B cell (primary cell): ENCODE measurements around the gene PLK3. TPM values are rescaled to one million over a fixed set of nuclear protein-coding genes. Genes with fewer than 3 reads are reported as not detected.

Source experiments
- ATAC-seq: fragments of 200-7000 bp; cut with Tn5 transposase; one replicate; pipeline ENCODE4 v1.10.0; 2021; ENCODE audit warnings: low read depth, mild to moderate bottlenecking, moderate number of reproducible peaks, moderate library complexity
- CTCF ChIA-PET: fragments of 350-600 bp; sonication (Branson Sonifier 250); formaldehyde crosslinking; loops from one replicate; lab custom pipeline; 2021; ENCODE audit warnings: antibody characterized with exemption, inconsistent platforms; lab: Charles Lee
- POLR2A ChIA-PET: fragments of 350-600 bp; sonication (Branson Sonifier 250); formaldehyde crosslinking; loops from one replicate; lab custom pipeline; 2021; ENCODE audit warnings: antibody characterized with exemption; lab: Charles Lee
- DNase-seq: peaks from one replicate; pipeline ENCODE4 v3.0.0; 2013
- H2AFZ ChIP-seq: 2 replicates; pipeline ENCODE4 v1.6.1; 2012; ENCODE audit warnings: mild to moderate bottlenecking, low read depth, low read length; ENCODE audit not compliant: insufficient read depth, poor library complexity, severe bottlenecking
- H3K27ac ChIP-seq, 2 donors: 1 replicate in 1 of 2; 2 replicates in 1 of 2; pipeline ENCODE4 v1.5.1; 2012 to 2013; ENCODE audit warnings: low read length in 2 of 2, mild to moderate bottlenecking in 2 of 2, moderate library complexity in 1 of 2
- H3K27me3 ChIP-seq, 4 experiments: fragments of 200-600 bp in 1 of 4; sonication (generic) in 1 of 4; replicated peaks in 1 of 4; 1 replicate in 2 of 4; 2 replicates in 2 of 4; pipeline versions ENCODE4 v1.6.1 to v1.7.0; 2013 to 2016; ENCODE audit warnings: low read length in 3 of 4, mild to moderate bottlenecking in 2 of 4, mixed read lengths in 1 of 4, moderate library complexity in 1 of 4; ENCODE audit not compliant: insufficient read depth in 4 of 4, control insufficient read depth in 3 of 4; ENCODE audit errors: control extremely low read depth in 1 of 4
- H3K36me3 ChIP-seq, 2 experiments: replicated peaks in 1 of 2; 1 replicate in 1 of 2; 2 replicates in 1 of 2; pipeline versions ENCODE4 v1.6.1 to v1.7.1; 2013; ENCODE audit warnings: low read length in 1 of 2; ENCODE audit not compliant: insufficient read depth in 2 of 2, control insufficient read depth in 1 of 2; ENCODE audit errors: control extremely low read depth in 1 of 2, extremely low read depth in 1 of 2
- H3K4me1 ChIP-seq, 2 donors: fragments of 200-600 bp in 1 of 2; sonication (generic) in 1 of 2; 1 replicate in 1 of 2; 2 replicates in 1 of 2; pipeline versions ENCODE4 v1.5.1 to v1.6.1; 2013 to 2017; ENCODE audit warnings: low read length in 2 of 2; ENCODE audit not compliant: control insufficient read depth in 2 of 2, insufficient read depth in 2 of 2
- H3K4me2 ChIP-seq: replicated peaks from 2 replicates; pipeline ENCODE3; 2012; ENCODE audit warnings: mild to moderate bottlenecking, low read depth, low read length; ENCODE audit not compliant: poor library complexity, severe bottlenecking
- H3K4me3 ChIP-seq, 5 experiments: fragments of 200-600 bp in 1 of 5; sonication (generic) in 1 of 5; 1 replicate in 3 of 5; 2 replicates in 2 of 5; pipeline versions ENCODE4 v1.5.1 to v1.7.0; 2011 to 2016; ENCODE audit warnings: low read length in 4 of 5, mild to moderate bottlenecking in 4 of 5, low read depth in 2 of 5, control low read depth in 1 of 5, moderate library complexity in 1 of 5; ENCODE audit not compliant: insufficient read depth in 1 of 5; ENCODE audit errors: control extremely low read depth in 1 of 5, extremely low read depth in 1 of 5
- H3K79me2 ChIP-seq: fragments of 200-600 bp; sonication (generic); one replicate; pipeline ENCODE4 v1.6.0; 2016; ENCODE audit warnings: low read length; ENCODE audit not compliant: control insufficient read depth, insufficient read depth
- H3K9ac ChIP-seq: fragments of 200-600 bp; sonication (generic); 2 replicates; pipeline ENCODE4 v1.6.1; 2017; ENCODE audit warnings: mild to moderate bottlenecking, low read length, moderate library complexity
- H3K9me3 ChIP-seq, 3 donors: one replicate each; pipeline versions ENCODE4 v1.6.1 to v1.7.1; 2013; ENCODE audit warnings: low read length in 2 of 3; ENCODE audit not compliant: control insufficient read depth in 2 of 3, insufficient read depth in 1 of 3; ENCODE audit errors: control extremely low read depth in 1 of 3
- H4K20me1 ChIP-seq: 2 replicates; pipeline ENCODE4 v1.6.0; 2012; ENCODE audit warnings: mild to moderate bottlenecking, low read length; ENCODE audit not compliant: insufficient read depth, control insufficient read depth, poor library complexity, severe bottlenecking
- H3K27ac Mint-ChIP-seq: one replicate; pipeline ENCODE4 v1.8.0; 2021; ENCODE audit warnings: mixed read lengths
- H3K27me3 Mint-ChIP-seq: one replicate; pipeline ENCODE4 v1.8.0; 2021; ENCODE audit warnings: mixed read lengths
- H3K4me1 Mint-ChIP-seq: one replicate; pipeline ENCODE4 v1.8.0; 2021; ENCODE audit warnings: mixed read lengths
- H3K4me3 Mint-ChIP-seq: one replicate; pipeline ENCODE4 v1.8.0; 2021; ENCODE audit warnings: mixed read lengths
- H3K9me3 Mint-ChIP-seq: one replicate; pipeline ENCODE4 v1.8.0; 2022; ENCODE audit warnings: mixed read lengths; ENCODE audit not compliant: insufficient read depth
- CTCF ChIP-seq: fragments of 200-600 bp; IDR thresholded peaks from one replicate; pipeline ENCODE4 v1.8.0; 2022; ENCODE audit warnings: antibody characterized with exemption, mild to moderate bottlenecking
- EZH2 ChIP-seq: IDR thresholded peaks from 2 replicates; pipeline ENCODE4 v1.6.1; 2012; ENCODE audit warnings: borderline replicate concordance, low read depth, mild to moderate bottlenecking, moderate library complexity, low read length; ENCODE audit not compliant: insufficient read depth, poor library complexity, severe bottlenecking
- WGBS: methylation state at CpG from one replicate; pipeline ENCODE4 v1.1.5; 2013; ENCODE audit warnings: missing lambda C conversion rate; ENCODE audit not compliant: insufficient coverage; 5-methylcytosine and 5-hydroxymethylcytosine counted together
- intact Hi-C: fragments of 100-400 bp; cut with micrococcal nuclease; formaldehyde crosslinking; loops from one replicate; pipeline ENCODE4 v1.10.0; 2022
- polyA plus RNA-seq: library from polyadenylated mRNA; depleted of rRNA; stranded (reverse); fragments of >200 nt; gene quantifications from 2 replicates; pipeline ENCODE4 v1.2.3, GENCODE V29; 2012
- total RNA-seq, 2 donors: library from RNA; stranded (reverse); fragments of 120-200 nt in 1 of 2; gene quantifications; 1 replicate in 1 of 2; 2 replicates in 1 of 2; pipeline versions ENCODE4 v1.2.3 to v1.2.4, GENCODE V29; 2013 to 2022

Gene PLK3
- total and polyA plus RNA-seq, 2 donors (not counting 1 experiment from before 2014, with no cell fraction given) = 35.9 to 93.5 TPM

- H3K27me3 Mint-ChIP-seq = no peaks in the 10 kb centered on the region
- TF ChIP-seq CTCF (no peak), EZH2 (no peak)
- H3K4me2 ChIP-seq = no peak overlapping the region
- peaks cover 3% of the 10 kb centered on the region in 2 donors for H3K4me1 ChIP-seq
- H2AFZ ChIP-seq = no peak overlapping the region
- ATAC-seq = no peak
- H3K4me3 Mint-ChIP-seq = no peak overlapping the region
- H3K27ac ChIP-seq = no peak overlapping the region
- H3K9me3 Mint-ChIP-seq = no peaks in the 10 kb centered on the region
- no peaks in the 10 kb centered on the region for H3K79me2 ChIP-seq
- H3K27ac Mint-ChIP-seq = no peak overlapping the region
- H3K9ac ChIP-seq = no peak overlapping the region
- H3K4me3 ChIP-seq = no peak overlapping the region
- H3K9me3 ChIP-seq = no peaks in the 10 kb centered on the region
- intact Hi-C loops = no loop called here
- ChIA-PET POLR2A (no interaction called here), CTCF (no interaction called here)
- no peak for DNase-seq
- WGBS = 100% methylated on average over 1 of the region's 2 CpGs
- no peaks in the 10 kb centered on the region for H4K20me1 ChIP-seq
- H3K4me1 Mint-ChIP-seq = peaks cover 7% of the 10 kb centered on the region
- H3K27me3 ChIP-seq = no peaks in the 10 kb centered on the region
- H3K36me3 ChIP-seq = peaks cover 0 to 8% of the 10 kb centered on the region in 2 experiments
These were observed 49.5 kb downstream of the PLK3 start for GRCh38 chr1:44849575-44850132.

- Histone ChIP-seq H2AFZ (no peak overlapping the region), H3K9ac (no peak overlapping the region), H3K4me2 (no peak overlapping the region), H4K20me1 (no peaks in the 10 kb centered on the region), H3K36me3 (peaks cover 0 to 8% of the 10 kb centered on the region in 2 experiments), H3K4me1 (peaks cover 3% of the 10 kb centered on the region in 2 donors), H3K79me2 (no peaks in the 10 kb centered on the region), H3K4me3 (no peak overlapping the region), H3K27me3 (no peaks in the 10 kb centered on the region), H3K27ac (no peak overlapping the region), H3K9me3 (no peaks in the 10 kb centered on the region)
- TF ChIP-seq EZH2 (no peak), CTCF (no peak)
- ChIA-PET POLR2A (no interaction called here), CTCF (no interaction called here)
- WGBS = no CpG with 5 or more reads among the region's 1 CpG
- Mint-ChIP-seq H3K27ac (no peak overlapping the region), H3K4me1 (peaks cover 7% of the 10 kb centered on the region), H3K4me3 (no peak overlapping the region), H3K27me3 (no peaks in the 10 kb centered on the region), H3K9me3 (no peaks in the 10 kb centered on the region)
- no peak for DNase-seq
- intact Hi-C loops = no loop called here
- no peak for ATAC-seq
These were observed 51.1 kb downstream of the PLK3 start for GRCh38 chr1:44851308-44851707.
